IgD-negative memory B cell (primary cell): ENCODE data around the gene STYK1. TPM values are rescaled to one million over a fixed set of nuclear protein-coding genes. Genes with fewer than 3 reads are reported as not detected.
"Not testable (repeated sequence)": the region's sequence is repeated elsewhere in the genome, so short reads cannot be mapped to it uniquely, and the experiment has no call there.

ENCODE experiments used
- H3K27ac Mint-ChIP-seq, 3 donors: one replicate each; pipeline ENCODE4 v1.8.0; 2020 to 2022; ENCODE audit warnings: mild to moderate bottlenecking in 3 of 3, mixed read lengths in 3 of 3, moderate library complexity in 1 of 3
- H3K27me3 Mint-ChIP-seq: one replicate; pipeline ENCODE4 v1.8.0; 2021; ENCODE audit warnings: mixed read lengths
- H3K36me3 Mint-ChIP-seq: one replicate; pipeline ENCODE4 v1.8.0; 2020; ENCODE audit warnings: mild to moderate bottlenecking, mixed read lengths
- H3K4me1 Mint-ChIP-seq, 3 donors: one replicate each; pipeline ENCODE4 v1.8.0; 2020 to 2022; ENCODE audit warnings: mixed read lengths in 3 of 3, mild to moderate bottlenecking in 1 of 3
- H3K4me3 Mint-ChIP-seq, 4 donors: one replicate each; pipeline ENCODE4 v1.8.0; 2020 to 2022; ENCODE audit warnings: mild to moderate bottlenecking in 4 of 4, mixed read lengths in 4 of 4, moderate library complexity in 3 of 4
- H3K9me3 Mint-ChIP-seq, 3 donors: one replicate each; pipeline ENCODE4 v1.8.0; 2020 to 2021; ENCODE audit warnings: mixed read lengths in 3 of 3, mild to moderate bottlenecking in 1 of 3
- polyA plus RNA-seq: library from polyadenylated mRNA; unstranded; fragments of 300-500 nt; fragmentation: Illumina TruSeq; gene quantifications from one replicate; pipeline ENCODE4 v1.2.3, GENCODE V29; 2021

STYK1 gene
- polyA plus RNA-seq, 1 donor from 2014 or later: not detected

DNA sequence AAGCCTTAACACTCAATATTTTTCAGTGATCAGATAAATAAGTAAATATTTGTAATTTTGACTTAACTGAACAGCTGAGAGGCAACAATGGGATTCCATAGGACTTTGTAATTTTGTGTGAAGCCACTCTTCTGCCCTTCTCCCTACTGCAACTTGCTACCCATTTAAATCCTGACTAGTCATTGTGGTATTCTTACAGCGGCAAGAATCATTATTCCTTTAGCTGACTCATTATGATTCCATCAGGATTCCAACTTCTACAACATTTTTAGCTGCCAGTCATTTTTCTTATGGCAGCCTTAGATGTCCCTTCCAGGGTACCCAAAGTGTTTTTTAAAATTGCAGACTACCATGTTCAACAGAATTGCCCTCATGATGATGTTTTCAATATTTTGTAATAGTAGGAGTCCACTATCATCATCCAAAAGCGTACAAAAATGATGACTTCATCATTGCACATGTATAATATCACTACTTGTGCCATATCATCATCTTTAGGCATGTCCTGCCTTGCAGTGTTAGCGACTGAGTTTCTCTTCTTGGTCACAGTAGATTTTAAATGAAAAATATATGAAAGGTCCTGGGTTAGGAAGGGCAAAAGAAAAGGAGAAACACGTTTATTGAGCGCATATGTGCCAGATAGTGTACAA is 55.4 kb downstream of the STYK1 start:
- Mint-ChIP-seq H3K27ac (no peak overlapping the region), H3K27me3 (peaks cover 12% of the 10 kb centered on the region), H3K4me3 (no peak overlapping the region), H3K4me1 (peaks cover 3 to 6% (median 6%) of the 10 kb centered on the region in 3 donors), H3K36me3 (no peaks in the 10 kb centered on the region), H3K9me3 (peaks cover 0 to under 1% (median 0%) of the 10 kb centered on the region in 3 donors)

DNA sequence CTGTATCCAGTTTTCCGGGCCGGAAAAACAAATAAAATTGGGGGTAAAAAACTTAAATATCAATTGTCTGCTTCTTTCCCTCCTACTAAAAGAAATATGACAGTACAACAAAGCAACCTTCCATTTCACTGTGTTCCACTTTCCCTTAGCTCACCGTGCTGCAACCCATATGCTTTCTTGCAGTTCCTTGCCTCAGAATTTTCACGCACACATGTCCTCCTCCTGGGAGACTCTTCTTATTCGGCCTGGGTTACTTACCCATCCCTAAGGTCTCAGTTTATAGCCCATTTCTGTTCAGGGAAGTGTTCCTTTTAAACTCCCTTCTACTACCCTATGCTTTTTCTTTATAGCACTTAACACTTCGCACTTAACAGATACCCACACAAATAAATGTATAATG is 56.0 kb downstream of the STYK1 start:
- Mint-ChIP-seq H3K4me3 (no peak overlapping the region), H3K9me3 (peaks cover 0 to 3% (median 0%) of the 10 kb centered on the region in 3 donors), H3K27ac (no peak overlapping the region), H3K4me1 (peaks cover 7 to 10% (median 9%) of the 10 kb centered on the region in 3 donors), H3K36me3 (no peaks in the 10 kb centered on the region), H3K27me3 (peaks cover 12% of the 10 kb centered on the region)

DNA sequence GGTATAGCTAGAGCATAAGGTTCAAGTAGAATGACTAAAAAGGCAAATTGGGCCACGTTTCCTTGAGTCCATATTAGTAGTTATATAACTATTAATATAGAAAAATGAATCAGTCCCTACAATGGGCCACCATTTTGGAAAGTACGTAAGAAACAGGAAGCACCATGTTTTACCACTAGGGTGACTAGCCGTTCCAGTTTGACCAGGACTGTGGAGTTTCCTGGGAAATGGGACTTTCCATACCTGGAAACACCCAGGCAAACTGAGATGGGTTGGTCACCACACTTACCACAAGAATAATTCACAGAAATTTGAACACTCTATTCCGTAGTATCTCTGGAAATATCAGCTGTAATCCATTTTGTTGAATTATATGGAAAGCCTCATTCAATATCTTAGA is 58.3 kb downstream of the STYK1 start:
- Mint-ChIP-seq H3K4me3 (peak overlapping the region in 2 of 4 donors; percentile 46 to 56), H3K36me3 (peaks cover 2% of the 10 kb centered on the region), H3K27me3 (peaks cover 9% of the 10 kb centered on the region), H3K4me1 (peaks cover 17 to 21% (median 20%) of the 10 kb centered on the region in 3 donors), H3K9me3 (peaks cover 0 to 3% (median 0%) of the 10 kb centered on the region in 3 donors), H3K27ac (no peak overlapping the region)

DNA sequence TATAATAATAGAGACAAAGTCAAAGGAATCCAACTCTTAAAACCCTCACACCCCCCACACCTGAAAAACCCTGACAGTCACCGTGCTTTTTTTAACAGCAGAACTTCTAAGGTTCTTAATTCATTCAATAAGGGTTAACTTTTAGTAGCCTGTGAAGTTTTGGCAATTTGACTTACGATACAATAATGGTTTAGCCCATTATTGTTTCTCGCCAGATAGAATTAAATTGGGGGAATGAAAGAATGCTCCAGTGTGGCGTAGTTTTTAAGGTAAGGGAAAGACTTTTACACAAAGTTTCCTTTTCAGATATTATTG is 59.8 kb downstream of the STYK1 start:
- peak overlapping the region; percentile 98 to 100 (median 99) for H3K4me3 Mint-ChIP-seq
- H3K4me1 Mint-ChIP-seq: peaks cover 21 to 22% (median 22%) of the 10 kb centered on the region in 3 donors
- peaks cover 9% of the 10 kb centered on the region for H3K27me3 Mint-ChIP-seq

DNA sequence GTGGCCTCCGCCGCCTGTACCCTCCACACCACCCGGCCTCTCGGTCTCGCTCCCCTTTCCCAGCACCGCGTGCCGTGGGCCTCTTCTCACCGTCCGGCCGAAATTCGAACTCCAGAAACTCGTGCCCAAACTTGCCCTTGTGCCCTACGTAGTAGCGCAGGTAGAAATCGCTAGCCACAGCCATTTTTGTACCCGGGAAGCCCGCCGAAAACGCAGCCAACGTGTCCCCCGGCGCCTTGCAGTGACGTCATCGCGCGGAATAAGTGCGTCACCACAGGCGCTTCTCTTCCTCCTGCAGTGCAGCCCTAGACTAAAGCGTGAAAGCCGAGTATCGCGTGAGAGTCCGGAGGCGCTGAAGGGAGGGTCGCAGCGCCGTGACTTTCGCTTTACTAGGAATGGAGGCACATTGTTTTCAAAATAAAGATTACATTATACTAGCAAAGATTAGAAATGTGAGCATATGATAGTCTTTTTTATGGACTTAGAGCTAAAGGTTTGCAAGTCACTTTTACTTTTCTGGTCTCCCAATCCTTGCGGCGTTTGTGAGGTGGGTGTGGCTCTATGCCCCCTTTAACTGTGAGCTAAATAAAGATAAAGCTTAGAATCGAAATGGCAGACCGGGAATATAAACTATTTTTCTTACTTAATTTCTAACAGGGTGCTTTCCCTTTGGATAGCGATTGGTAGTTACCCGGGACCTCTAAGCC is 60.4 kb downstream of the STYK1 start, which contains the start of gene MAGOHB:
MAGOHB (minus strand) TSS at position 261 of the 707 bp plus-strand sequence; CDS start at position 184, 77 bp downstream.
- peak within 1 kb of the TSS; percentile 98 to 100 (median 99) for H3K4me3 Mint-ChIP-seq
- H3K27ac Mint-ChIP-seq: peak within 1 kb of the TSS; percentile 99 to 100 (median 99)
- peaks cover 0 to 3% (median 0%) of the 10 kb centered on the region in 3 donors for H3K9me3 Mint-ChIP-seq
- peaks cover 4% of the 10 kb centered on the region for H3K36me3 Mint-ChIP-seq
- peaks cover 5% of the 10 kb centered on the region for H3K27me3 Mint-ChIP-seq
- H3K4me1 Mint-ChIP-seq: peaks cover 21 to 22% (median 22%) of the 10 kb centered on the region in 3 donors

More for the DNA sequence above, 59.8 kb downstream of the STYK1 start:
- H3K27ac Mint-ChIP-seq: peak overlapping the region; percentile 99 to 100 (median 99)
- H3K36me3 Mint-ChIP-seq: peaks cover 4% of the 10 kb centered on the region
- H3K9me3 Mint-ChIP-seq: peaks cover 0 to 3% (median 0%) of the 10 kb centered on the region in 3 donors

DNA sequence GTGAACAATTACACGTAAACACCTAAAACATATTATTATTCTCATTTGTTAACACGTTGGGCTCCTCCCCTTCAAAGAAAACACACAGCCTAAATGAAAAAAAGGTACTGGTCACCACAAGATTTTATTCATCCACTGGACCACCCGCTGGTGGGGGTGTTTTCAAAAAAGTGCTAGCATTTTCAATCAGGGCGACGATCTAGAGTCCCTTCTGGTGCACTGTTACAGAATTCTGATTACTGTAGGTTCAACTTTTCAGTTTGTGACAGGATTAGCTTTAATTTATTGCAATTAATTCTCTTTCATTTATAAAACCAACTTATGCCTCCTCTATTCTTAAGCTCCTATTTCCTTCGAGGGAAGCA is 60.9 kb downstream of the STYK1 start:
- Mint-ChIP-seq H3K27ac (peak overlapping the region; percentile 99 to 100 (median 99)), H3K9me3 (peaks cover 0 to 3% (median 0%) of the 10 kb centered on the region in 3 donors), H3K27me3 (peaks cover 1% of the 10 kb centered on the region), H3K4me1 (peaks cover 21 to 22% (median 22%) of the 10 kb centered on the region in 3 donors), H3K4me3 (peak overlapping the region; percentile 98 to 100 (median 99)), H3K36me3 (peaks cover 4% of the 10 kb centered on the region)

DNA sequence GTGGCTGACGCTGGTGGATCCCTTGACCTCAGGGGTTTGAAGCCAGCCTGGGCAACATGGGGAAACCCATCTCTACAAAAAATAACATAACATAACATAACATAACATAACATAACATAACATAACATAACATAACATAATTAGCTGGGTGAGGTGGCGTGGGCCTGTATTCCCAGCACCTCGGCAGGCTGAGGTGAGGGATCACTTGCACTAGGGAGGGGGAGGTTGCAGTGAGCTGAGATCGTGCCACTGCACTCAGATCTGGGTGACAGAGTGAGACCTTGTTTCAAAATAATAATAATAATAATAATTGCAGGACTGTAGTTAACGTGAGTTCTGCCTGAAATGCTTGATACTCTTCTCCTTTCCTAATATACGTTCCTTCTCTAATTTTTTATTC is 61.7 kb downstream of the STYK1 start:
- H3K9me3 Mint-ChIP-seq: peaks cover 0 to 3% (median 0%) of the 10 kb centered on the region in 3 donors
- no peaks in the 10 kb centered on the region for H3K27me3 Mint-ChIP-seq
- H3K36me3 Mint-ChIP-seq: peaks cover 4% of the 10 kb centered on the region
- peaks cover 21 to 22% (median 22%) of the 10 kb centered on the region in 3 donors for H3K4me1 Mint-ChIP-seq
- H3K27ac Mint-ChIP-seq: peak overlapping the region in 1 of 3 donors; percentile 99
- peak overlapping the region; percentile 53 to 99 (median 98) for H3K4me3 Mint-ChIP-seq

DNA sequence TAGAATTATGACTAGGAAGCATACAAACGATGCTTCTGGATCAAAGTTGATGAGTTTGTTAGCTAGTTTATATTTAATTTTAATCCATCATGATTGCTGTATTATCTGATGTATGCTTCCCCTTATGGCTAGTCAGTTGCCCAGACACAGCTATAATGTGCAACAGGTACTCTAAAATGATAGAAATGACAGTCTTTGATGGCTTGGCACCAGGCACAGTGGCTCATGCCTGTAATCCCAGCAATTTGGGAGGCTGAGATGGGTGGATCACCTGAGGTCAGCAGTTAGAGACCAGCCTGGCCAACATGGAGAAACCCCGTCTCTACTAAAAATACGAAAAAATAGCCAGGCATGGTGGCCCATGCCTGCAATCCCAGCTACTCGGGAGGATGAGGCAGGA is 62.6 kb downstream of the STYK1 start:
- peaks cover 21 to 22% (median 22%) of the 10 kb centered on the region in 3 donors for H3K4me1 Mint-ChIP-seq
- H3K27ac Mint-ChIP-seq, H3K36me3 Mint-ChIP-seq, H3K27me3 Mint-ChIP-seq, H3K9me3 Mint-ChIP-seq: not testable (repeated sequence)
- peak overlapping the region in 2 of 4 donors; percentile 8 to 34 for H3K4me3 Mint-ChIP-seq

DNA sequence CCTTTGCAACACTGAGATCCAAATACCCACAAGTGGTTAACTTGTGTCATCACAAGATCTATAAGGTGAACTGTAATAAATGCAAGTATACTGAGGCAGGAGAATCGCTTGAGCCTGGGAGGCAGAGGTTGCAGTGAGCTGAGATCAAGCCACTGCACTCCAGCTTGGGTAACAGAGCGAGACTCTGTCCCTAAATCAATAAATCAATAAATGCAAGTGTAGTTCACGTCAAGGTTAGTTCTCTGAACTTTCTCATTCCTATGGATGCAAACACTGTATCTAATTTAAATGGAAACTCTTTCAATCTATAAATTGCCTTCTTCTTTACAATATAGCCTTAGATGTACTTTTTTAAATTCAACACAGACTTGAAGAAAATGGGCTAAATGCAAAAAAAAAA is 63.7 kb downstream of the STYK1 start:
- Mint-ChIP-seq H3K4me1 (peaks cover 21 to 22% (median 22%) of the 10 kb centered on the region in 3 donors), H3K27ac (peak overlapping the region in 1 of 3 donors; percentile 35), H3K4me3 (peak overlapping the region in 1 of 4 donors; percentile 28), H3K27me3 (no peaks in the 10 kb centered on the region), H3K9me3 (peaks cover 0 to 3% (median 0%) of the 10 kb centered on the region in 3 donors), H3K36me3 (peaks cover 4% of the 10 kb centered on the region)

DNA sequence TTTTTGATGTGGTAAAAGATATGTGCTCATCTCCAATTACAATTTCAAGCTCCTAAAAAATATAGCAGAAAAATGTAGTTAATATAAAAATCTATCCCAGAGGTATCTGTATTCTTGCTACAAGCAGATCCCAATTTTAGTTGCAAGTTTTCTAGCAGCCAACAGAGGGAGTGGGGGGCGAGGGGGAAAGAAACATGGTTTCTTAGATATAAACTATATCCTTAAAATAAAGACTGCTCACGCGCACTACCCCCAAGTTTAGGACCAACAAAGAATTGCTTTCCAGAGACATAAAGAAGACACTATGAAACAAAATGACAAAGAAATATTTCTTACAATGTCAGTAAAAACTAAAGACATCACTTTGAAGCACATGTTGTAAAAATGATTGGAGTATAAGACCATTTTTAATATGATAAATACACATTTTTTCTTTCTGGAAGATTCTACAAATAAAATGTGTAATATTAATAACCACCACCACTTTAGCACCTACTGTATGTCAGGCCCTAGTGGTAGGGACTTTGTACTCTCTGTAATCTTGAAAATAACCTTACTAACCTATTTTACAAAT is 65.9 kb downstream of the STYK1 start:
- H3K9me3 Mint-ChIP-seq: no peaks in the 10 kb centered on the region
- H3K27ac Mint-ChIP-seq: no peak overlapping the region
- H3K36me3 Mint-ChIP-seq: peaks cover 8% of the 10 kb centered on the region
- H3K4me3 Mint-ChIP-seq: no peak overlapping the region
- no peaks in the 10 kb centered on the region for H3K27me3 Mint-ChIP-seq
- H3K4me1 Mint-ChIP-seq: peaks cover 13 to 14% (median 14%) of the 10 kb centered on the region in 3 donors

DNA sequence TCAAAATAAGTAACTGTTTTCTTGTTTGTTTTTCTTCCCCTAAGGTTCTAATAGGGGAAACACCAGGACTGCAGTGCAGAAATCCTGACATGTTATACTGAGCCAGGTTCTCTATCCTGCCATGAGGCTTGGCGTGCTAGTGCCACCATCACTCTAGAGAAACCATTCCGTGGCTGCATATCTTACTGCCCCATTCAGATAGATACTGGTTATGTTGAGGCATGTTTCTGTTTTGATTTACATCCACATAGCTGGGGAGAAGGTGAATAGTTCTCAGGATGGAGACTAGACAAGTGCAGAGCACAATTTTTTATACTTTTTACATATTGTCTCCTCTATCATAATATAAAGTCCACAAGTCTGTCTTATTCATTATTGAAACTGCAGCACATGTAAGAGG is 72.0 kb downstream of the STYK1 start:
- Mint-ChIP-seq H3K36me3 (peaks cover 6% of the 10 kb centered on the region), H3K9me3 (no peaks in the 10 kb centered on the region), H3K27me3 (no peaks in the 10 kb centered on the region), H3K27ac (no peak overlapping the region), H3K4me1 (no peaks in the 10 kb centered on the region), H3K4me3 (no peak overlapping the region)

DNA sequence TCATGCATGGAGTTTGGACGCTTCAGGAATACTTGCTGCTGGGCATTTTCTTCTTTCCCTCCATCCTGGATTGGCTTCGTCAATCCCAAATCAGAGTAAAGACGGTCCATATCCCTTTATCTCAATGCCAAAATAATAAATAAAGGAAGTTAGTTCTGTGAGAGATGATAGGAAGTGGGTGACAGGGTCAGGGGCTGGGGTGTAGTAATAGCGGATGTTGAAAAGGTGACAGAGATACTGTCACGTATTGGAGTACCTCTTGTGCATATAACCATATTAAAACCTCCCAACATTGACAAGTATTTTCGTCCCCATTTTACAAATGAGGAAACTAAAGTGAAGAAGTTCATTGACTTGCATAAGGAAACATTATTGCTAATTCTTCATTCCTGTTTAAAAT is 72.9 kb downstream of the STYK1 start:
- Mint-ChIP-seq H3K4me1 (no peaks in the 10 kb centered on the region), H3K27ac (no peak overlapping the region), H3K4me3 (no peak overlapping the region), H3K27me3 (no peaks in the 10 kb centered on the region), H3K36me3 (peaks cover 6% of the 10 kb centered on the region), H3K9me3 (no peaks in the 10 kb centered on the region)

DNA sequence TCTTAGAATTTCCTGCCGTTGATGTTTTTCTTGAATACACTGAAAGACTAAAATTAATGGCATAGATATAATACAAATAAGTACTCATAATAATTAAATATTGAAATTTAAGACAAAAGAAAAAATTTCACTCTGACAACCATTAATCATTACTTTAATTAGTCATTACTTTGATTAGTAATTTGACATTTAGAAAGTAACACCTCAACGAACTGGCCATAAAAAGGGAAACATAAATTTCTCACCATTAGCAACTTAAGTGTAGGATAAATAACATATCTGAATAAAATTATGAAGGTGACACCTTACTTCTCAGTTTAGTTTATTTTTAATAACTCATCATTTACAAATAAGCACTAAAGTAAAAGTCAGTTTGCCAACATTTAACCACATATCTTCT is 78.0 kb downstream of the STYK1 start:
- peaks cover 10% of the 10 kb centered on the region for H3K36me3 Mint-ChIP-seq
- H3K9me3 Mint-ChIP-seq: no peaks in the 10 kb centered on the region
- no peak overlapping the region for H3K27ac Mint-ChIP-seq
- H3K4me3 Mint-ChIP-seq: no peak overlapping the region
- H3K27me3 Mint-ChIP-seq: no peaks in the 10 kb centered on the region
- no peaks in the 10 kb centered on the region for H3K4me1 Mint-ChIP-seq

DNA sequence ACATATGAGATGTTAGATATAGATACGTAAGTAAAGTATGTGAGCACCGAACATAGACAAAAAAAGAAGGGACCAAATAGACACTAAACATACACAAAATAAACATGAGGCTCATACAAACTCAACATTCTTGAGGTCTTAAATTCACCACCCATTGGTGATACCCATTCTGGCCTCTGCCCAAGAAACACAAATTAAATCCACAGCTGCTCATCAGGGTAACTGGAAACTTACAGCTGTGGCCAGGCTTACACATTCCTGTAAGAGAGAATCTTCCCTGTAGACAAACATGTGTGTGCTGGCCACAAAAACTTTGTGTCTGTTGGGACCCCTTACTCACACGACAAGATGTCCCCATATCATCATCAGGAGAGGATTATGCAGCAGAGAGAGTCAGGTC is 82.9 kb downstream of the STYK1 start:
- H3K4me1 Mint-ChIP-seq: no peaks in the 10 kb centered on the region
- H3K27ac Mint-ChIP-seq: no peak overlapping the region
- no peaks in the 10 kb centered on the region for H3K9me3 Mint-ChIP-seq
- H3K4me3 Mint-ChIP-seq: no peak overlapping the region
- peaks cover 9% of the 10 kb centered on the region for H3K36me3 Mint-ChIP-seq
- H3K27me3 Mint-ChIP-seq: no peaks in the 10 kb centered on the region

DNA sequence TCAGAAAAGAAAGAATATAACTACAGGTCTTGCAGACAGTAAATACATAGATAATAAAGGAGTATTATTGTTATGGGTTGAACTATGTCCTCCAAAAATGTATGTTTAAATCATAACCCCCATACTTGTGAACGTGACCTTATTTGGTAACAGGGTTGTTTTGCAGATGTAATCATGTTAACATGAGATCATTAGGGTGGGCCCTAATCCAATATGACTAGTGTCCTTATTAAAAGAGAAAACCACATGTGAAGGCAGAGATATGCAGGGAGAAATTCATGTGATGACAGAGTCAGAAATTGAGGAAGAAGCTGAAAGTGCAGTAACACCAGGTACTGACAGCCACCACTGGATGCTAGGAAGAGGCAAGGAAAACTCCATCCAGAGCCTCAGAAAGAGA is 89.4 kb downstream of the STYK1 start:
- Mint-ChIP-seq H3K27ac (no peak overlapping the region), H3K4me1 (no peaks in the 10 kb centered on the region), H3K36me3 (peaks cover 5% of the 10 kb centered on the region), H3K27me3 (no peaks in the 10 kb centered on the region), H3K9me3 (peaks cover 2 to 7% (median 6%) of the 10 kb centered on the region in 3 donors), H3K4me3 (no peak overlapping the region)
